GM21447 (cell line): ENCODE results near the gene ZNF496.
"Not testable (repeated sequence)": the region's sequence is repeated elsewhere in the genome, so short reads cannot be mapped to it uniquely, and the experiment has no call there.

Experiments used
- ATAC-seq: cut with Tn5 transposase; IDR thresholded peaks from one replicate; pipeline ENCODE4 v1.9.1; 2021; ENCODE audit not compliant: unreplicated experiment

ZNF496 gene

DNA sequence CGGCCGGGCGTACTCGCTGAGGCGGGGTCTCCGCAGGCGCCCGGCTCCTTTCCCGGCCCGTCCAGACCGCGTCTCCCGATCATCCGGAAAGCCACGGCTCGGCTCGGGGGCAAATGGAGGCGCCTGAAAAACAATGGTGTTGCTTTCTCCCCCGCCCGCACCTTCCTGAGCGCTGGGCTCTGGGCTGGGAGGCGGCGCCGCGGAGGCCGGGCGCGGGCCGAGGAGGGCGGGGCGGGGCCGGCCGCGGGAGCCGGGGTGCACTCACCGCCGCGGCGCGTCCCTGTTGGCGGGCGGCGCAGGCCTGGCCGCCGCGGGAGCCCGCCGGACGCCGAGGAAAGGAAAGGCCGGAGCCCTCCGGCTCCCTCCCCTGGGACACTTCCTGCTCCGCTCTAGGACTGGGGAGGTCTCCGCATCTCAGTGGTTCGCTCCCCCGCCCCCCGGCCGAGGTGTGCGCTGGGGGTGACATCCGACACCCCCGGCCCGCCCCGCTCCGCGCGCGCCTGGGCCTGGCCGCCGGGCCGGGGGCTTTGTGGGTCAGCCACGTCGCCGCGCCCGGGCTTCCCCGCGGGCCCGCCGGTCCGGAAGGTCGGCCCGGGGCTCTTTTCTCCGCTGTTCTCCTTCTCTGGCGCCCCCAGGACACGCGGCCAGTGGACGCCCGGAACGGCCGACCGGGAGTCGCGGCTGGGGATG lies at the start of gene ZNF496:
Gene ZNF496, minus strand, starts transcription at position 343 of the 690 bp plus-strand sequence. CDS start 2,289 bp downstream, outside the sequence.
- ATAC-seq: peak; percentile 62

DNA sequence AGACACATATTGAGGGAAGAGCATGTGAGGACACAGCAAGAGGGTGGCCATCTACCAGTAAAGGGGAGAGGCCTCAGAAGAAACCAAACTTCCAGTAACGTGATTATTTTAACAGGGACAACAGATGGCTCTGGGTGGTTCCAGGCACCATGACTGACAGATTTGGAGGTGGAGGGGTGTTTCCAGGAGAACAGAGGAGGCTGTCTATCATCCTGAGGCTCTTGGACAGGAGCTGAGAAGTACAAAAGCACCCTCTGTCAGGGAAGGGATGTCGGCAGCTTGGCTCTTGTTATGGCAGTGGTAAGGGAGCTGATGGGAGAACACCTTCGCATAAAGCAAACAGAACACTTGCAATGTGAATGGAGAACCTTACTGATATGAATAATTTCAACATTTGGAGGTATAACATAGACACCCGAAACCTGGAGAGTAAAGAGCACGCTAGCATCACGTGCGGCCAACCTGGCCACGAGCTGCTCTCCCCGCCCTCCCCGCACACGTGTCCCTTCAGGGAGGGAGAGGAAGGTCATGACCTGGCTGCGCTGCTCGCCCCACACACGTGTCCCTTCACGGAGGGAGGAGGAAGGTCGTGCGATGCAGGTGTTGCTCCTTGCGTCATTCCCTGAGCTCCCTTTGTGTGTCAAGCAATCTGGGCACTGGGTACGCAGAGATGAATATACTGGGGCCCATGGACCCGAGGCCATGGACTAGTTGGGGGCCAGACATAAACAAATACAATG lies 46.8 kb upstream of the ZNF496 start:
- ATAC-seq: no peak

DNA sequence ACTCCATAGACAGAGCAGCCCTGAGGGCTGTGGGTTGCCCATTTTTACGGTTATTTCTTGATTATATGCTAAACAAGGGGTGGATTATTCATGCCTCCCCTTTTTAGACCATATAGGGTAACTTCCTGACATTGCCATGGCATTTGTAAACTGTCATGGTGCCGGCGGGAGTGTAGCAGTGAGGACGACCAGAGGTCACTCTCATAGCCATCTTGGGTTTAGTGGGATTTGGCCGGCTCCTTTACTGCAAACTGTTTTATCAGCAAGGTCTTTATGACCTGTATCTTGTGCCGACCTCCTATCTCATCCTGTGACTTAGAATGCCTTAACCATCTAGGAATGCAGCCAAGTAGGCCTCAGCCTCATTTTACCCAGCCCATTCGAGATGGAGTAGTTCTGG lies 46.0 kb upstream of the ZNF496 start:
- not testable (repeated sequence) for ATAC-seq

DNA sequence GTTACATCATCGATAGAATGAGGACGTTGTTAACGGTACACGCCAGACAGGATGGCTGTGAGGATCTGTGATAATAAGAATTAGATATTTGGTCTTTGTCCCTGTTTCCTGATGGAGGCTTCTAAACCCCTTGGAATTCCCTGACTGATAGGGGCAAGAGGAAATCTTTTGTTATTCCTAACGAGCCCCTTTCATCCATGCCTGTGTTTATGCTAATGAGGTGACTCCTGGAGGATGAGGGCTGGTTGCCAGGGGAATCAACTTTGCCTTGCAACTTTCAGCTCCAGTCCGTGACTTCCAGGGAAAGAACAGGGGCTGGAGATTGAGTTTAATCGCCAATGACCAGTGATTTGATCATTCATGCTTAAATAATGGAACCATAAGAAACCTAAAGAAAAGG lies 45.0 kb upstream of the ZNF496 start:
- no peak for ATAC-seq

DNA sequence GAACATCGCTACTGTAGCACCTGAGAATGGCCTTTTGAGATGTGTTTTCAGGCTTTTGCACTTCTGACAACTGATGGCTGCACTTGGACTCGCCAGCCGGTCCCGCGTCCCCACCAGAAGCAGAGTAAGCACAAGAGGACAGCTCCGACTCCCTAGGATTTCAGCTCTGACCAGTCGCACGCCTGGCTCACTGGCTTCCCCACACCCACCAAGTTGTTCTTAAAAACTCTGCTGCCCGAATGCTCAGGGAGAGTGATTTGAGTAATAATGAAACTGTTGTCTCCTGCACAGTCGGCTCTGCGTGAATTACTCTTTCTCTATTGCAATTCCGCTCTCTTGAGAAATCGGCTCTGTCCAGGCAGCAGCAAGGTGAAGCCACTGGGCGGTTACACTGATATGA lies 44.1 kb upstream of the ZNF496 start:
- ATAC-seq: no peak

DNA sequence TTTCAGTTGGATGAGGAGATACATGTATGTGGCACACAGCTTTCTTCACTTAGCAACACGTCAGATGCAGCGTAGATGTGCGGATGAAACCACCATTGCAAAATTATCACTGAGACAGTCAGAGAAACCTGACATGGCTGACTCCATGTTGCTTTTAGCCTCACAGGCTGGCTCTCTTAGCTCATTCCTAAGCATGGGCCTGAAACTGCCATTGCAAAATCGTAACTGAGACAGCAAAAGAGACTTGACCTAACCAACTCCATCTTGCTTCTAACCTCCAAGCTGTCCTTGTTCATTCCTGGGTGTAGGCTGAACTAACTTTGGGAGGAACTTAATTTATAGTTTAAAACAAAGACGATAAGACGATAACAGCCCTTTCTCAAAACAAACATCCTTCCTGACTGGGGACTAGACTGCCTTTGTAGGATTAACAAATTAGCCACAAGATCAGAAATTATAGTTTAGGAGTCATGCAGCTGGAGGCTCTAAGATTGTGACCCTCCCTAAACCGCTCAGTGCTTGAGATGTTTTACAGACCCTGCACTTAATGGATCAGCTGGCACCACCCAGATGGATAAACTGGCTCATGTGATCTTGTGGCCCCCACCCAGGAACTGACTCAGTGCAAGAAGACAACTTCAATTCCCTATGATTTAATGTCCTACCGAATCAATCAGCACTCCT lies 43.1 kb upstream of the ZNF496 start:
- ATAC-seq: not testable (repeated sequence)

DNA sequence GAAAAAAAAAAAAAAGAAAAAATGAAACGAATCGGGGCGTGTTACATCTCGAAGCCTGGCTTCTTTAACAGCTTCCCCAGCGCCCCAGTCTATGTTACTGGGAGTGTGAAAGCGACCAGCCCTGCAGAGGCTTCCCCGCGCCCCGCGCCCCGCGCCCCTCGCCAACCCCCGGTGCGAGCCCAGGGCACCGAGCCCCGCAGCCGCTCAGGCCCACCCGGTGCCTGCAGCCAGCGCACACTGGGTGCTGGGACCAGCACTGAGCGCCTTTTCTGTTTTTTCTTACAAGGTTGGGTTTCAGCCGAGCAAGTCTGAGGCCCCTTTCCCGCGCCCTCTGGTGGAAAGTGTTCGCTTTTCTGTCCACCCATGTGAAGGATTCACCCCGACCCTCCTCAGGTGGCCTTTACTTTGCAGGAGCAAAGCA lies 42.1 kb upstream of the ZNF496 start:
- ATAC-seq: no peak

DNA sequence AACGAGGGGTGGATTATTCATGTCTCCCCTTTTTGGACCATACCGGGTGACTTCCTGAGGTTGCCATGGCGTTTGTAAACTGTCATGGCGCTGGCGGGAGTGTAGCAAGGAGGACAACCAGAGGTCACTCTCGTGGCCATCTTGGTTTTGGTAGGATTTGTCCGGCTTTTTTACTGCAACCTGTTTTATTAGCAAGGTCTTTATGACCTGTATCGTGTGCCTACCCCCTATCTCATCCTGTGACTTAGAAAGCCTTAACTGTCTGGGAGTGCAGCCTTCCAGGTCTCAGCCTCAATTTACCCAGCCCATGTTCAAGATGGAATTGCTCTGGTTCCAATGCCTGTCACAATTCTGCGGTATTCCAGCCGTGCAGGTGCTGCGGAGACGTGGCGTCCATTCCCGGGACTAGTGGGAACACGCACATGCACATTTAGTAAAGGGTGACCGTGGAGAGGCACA lies 40.2 kb upstream of the ZNF496 start:
- ATAC-seq: no peak

DNA sequence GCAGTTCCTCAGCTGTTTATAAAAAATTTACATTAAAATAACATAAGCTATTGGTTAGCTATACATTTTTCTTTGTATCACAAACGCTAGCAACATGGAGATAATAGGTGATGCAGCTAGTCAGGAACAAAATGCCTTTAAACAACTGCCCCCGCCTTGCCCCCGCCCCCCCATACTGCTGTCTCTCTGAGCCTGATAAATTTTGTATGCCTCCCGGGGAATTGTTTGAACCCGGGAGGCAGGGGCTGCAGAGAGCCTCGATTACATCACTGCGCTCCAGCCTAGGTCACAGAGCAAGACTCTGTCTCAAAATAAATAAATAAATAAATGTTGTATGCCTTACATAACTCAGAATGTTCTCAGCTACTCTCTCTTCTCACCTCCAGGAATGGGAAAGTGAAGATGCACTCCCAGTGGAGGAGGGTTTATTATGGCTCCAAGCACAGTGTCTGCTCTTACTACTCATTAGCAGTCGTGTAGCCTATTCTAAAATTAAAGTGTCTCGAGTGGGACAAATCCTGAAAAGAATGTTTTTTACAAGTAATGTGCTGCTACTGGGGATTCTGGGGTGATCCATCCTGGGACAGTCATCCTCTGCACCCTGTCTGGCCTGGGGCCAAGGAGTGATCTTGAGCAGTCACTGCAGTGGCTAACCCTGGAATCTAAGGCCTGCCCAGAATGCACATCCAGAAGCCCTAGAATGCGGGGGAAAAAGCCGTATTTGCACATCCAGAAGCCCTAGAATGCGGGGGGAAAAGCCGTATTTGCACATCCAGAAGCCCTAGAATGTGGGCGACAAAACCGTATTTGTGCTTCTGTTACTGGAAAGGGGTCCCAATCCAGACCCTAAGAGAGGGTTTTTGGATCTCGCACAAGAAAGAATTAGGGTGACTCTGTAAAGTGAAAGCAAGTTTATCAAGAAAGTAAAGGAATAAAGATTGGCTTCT lies 39.4 kb upstream of the ZNF496 start:
- ATAC-seq: no peak

DNA sequence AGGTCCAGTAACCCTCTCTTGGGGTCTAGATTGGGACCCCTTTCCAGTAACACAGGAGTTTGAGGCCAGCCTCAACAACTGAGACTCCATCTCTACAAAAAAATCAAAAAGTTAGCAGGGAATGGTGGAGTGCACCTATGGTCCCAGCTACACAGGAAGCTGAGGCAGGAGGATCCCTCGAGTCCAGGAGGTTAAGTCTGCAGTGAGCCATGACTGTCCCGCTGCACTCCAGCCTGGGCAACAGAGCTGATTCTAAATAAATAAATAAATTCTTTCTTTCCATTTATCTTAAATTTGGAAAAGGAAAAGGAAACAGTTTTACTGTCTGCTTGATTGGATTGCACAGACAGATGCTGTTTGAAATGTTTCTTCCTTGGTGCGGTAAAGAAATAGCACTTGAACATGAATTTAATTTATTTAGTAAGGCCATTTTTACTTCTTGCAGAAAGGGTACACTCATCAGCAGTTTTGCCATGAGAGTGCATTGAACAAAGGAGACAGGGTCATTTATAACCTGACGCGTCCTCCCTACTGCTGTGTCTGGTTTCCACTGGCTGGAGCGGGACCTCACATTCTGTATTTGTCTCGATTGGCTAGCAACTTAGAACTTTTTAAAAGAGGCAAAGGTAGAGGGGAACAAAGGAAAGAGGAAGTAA lies 37.0 kb upstream of the ZNF496 start:
- ATAC-seq: no peak

DNA sequence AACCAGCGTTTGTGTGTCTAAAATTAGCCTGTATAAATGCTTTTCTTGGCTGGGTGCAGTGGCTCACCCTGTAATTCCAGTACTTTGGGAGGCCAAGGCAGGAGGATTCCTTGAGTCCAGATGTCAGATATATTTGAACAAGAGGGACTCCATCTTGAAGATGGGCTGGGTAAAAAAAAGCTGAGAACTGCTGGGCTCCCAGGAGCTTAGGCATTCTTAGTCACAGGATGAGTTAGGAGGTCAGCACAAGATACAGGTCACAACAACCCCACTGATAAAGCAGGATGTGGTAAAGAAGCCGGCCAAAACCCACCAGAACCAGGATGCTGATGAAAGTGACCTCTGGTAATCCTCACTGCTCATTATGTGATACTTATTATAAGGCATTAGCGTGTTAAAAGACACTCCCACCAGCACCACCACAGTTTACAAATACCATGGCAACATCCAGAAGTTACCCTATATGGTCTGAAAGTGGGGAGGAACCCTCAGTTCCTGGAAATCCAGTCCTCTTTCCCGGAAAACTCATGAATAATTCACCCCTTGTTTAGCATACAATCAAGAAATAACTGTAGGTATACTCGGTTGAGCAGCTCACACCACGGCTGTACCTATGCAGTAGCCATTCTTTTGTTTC lies 36.2 kb upstream of the ZNF496 start:
- ATAC-seq: no peak

DNA sequence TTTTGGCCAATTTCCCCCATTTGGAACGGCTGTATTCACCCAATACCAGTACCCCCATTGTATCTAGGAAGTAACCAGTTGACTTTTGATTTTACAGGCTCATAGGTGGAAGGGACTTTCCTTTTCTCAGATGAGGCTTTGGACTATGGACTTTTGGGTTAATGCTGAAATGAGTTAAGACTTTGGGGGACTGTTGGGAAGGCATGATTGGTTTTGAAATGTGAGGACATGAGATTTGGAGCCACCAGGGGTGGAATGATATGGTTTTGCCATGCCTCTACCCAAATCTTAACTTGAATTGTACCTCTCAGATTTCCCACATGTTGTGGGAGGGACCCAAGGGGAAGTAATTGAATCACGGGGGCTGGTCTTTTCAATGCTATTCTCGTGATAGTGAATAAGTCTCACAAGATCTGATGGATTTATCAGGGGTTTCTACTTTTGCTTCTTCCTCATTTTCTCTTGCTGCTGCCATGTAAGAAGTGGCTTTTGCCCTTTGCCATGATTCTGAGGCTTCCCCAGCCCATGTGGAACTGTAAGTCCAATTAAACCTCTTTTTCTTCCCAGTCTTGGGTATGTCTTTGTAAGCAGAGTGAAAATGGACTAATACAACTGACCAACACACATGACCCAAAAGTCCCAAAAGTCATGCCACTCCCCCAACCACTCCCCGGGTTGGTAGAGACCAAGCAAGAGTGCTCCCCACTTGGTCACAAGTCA lies 35.4 kb upstream of the ZNF496 start:
- no peak for ATAC-seq

DNA sequence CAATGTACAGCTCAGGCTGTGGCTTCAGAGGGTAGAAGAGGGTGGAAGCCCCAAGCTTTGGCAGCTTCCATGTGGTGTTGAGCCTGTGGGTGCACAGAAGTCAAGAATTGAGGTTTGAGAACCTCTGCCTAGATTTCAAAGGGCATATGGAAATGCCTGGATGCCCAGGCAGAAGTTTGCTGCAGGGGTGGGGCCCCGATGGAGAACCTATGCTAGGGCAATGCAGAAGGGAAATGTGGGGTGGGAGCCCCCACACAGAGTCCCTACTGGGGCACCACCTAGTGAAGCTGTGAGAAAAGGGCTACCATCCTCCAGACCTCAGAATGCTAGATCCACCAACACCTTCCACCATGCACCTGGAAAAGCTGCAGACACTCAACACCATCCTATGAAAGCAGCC lies 34.7 kb upstream of the ZNF496 start:
- ATAC-seq: not testable (repeated sequence)

DNA sequence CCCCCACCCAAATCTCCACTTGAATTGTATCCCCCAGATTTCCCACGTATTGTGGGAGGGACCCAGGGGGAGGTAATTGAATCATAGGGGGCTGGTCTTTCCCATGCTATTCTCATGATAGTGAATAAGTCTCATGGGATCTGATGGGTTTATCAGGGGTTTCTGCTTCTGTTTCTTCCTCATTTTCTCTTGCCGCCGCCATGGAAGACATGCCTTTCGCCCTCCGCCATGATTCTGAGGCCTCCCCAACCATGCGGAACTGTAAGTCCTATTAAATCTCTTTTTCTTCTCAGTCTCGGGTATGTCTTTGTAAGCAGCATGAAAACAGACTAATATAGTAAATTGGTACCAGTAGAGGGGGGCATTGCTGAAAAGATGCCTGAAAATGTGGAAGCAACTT lies 33.4 kb upstream of the ZNF496 start:
- ATAC-seq: no peak

DNA sequence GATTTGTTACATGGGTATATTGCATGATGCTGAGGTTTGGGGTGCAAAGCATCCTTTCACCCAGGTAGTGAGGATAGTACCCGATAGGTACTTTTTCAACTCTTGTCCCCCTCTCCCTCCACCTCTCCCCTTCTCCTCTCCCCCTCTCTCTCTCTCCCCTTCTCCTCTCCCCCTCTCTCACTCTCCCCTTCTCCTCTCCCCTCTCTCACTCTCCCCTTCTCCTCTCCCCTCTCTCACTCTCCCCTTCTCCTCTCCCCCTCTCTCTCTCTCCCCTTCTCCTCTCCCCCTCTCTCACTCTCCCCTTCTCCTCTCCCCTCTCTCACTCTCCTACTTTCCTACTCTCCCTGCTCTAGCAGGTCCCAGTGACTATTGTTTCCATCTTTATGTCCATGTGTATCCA lies 31.3 kb upstream of the ZNF496 start:
- ATAC-seq: not testable (repeated sequence)

DNA sequence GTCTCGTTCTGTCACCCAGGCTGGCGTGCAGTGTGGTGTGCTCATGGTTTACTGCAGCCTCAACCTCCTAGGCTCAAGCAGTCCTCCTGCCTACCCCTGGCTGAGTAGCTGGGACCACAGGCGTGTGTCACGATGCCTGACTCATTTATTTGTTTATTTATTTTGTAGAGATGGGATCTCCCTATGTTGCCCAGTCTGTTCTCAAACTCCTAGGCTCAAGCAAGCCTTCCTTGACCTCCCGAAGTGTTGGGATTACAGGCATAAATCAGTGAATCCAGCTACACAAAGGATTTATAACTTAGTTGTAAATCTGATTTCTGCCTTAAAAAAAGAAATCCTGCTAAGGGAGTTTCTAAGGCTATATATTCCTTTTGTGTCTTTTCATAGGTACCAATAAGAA lies 30.5 kb upstream of the ZNF496 start:
- no peak for ATAC-seq

DNA sequence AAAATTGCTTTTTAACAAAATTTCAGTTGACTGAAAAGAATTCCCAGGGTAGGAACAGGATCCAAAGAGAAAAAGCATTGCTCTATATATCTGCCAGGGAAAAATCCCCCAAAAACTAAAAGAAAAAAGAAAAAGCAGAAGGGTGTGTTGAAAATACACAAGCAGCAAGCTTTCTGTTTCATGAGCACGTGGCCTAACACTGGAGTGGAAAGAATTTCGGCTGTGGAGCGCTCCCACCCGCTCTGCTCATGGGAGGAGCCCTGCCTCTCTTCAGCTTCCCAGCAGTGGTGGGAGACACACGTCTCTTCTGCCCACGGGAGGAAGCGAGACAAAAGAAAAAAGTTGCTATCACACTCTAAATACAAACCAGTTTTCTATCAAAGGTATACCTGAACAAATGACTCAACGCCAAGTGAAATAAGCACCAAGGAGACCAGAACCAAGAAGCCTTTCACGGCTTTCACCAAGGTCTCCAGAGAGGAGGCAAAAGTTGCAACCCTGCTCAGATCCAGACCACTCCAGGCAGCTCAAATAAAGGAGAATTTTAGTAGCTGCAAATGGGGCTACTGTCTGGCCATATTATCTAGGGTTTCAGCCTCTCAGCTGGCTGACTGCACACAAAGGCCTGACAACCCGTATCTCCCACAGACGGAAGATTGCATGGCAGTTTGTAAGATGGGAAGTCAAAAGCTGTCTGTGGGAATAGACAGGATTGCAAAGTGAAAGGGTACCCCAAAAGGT lies 29.5 kb upstream of the ZNF496 start:
- ATAC-seq: no peak

DNA sequence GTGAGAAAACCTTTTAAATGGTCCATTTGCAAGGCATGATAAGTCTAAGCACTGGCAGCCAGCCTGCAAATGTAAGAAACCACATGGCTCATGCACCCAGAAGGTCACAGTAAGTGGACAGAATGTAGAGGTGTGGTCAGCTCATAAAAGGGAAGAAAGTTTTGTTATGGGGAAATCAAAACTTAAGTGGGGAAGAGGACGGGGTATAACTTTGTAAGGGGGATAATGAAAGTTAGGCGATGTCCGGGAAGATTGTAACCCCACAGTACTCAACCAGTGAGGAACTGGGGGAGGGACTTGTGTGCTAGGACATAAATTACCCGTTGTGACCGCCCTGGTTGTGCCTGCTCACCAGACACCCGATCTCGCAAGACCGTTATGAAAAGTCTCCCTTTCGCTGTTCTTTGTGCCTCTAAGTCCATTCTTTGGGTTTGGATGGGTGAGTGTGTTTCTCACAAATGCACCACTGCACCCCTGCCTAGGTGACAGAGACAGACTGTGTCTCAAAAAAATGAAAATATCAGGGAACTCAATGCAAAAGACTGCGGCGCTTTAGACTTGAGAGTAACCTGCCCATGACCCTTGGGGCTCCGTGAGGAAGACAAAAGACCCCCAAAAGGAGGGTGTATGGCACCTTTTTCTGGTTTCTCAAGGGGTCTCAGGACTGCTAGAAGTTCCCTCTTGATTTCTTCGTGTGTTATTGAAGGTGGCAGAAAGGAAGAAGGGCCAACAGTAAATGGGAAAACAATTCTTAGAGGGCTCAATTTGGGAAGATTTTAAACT lies 28.6 kb upstream of the ZNF496 start:
- no peak for ATAC-seq
